DND-41 (cell line): ENCODE results near the gene SLC22A14.

ENCODE experiments used
- ATAC-seq: fragments of 200-7000 bp; cut with Tn5 transposase; 3 replicates; pipeline ENCODE4 v1.9.1; 2021; ENCODE audit warnings: low read depth; ENCODE audit not compliant: insufficient read depth
- DNase-seq: peaks from one replicate; pipeline ENCODE4 v3.0.0-alpha.2; 2020
- H2AFZ ChIP-seq: 2 replicates; pipeline ENCODE4 v1.6.0; 2012; ENCODE audit warnings: low read depth, low read length
- H3K27ac ChIP-seq: 2 replicates; pipeline ENCODE4 v1.5.1; 2012; ENCODE audit warnings: low read length, inconsistent platforms
- H3K27me3 ChIP-seq: fragments of 200-600 bp; sonication (generic); 2 replicates; pipeline ENCODE4 v1.6.0; 2012; ENCODE audit warnings: low read length, mild to moderate bottlenecking, inconsistent platforms; ENCODE audit not compliant: insufficient read depth, poor library complexity
- H3K36me3 ChIP-seq: 2 replicates; pipeline ENCODE4 v1.5.1; 2012; ENCODE audit warnings: low read length, inconsistent platforms; ENCODE audit not compliant: insufficient read depth
- H3K4me1 ChIP-seq: 2 replicates; pipeline ENCODE4 v1.5.1; 2012; ENCODE audit warnings: mild to moderate bottlenecking, low read length; ENCODE audit not compliant: insufficient read depth
- H3K4me2 ChIP-seq: 2 replicates; pipeline ENCODE4 v1.6.0; 2012; ENCODE audit warnings: mild to moderate bottlenecking, moderate library complexity, low read length, inconsistent platforms; ENCODE audit not compliant: insufficient read depth
- H3K4me3 ChIP-seq, 2 experiments: fragments of 200-600 bp in 1 of 2; shearing (Covaris generic) in 1 of 2; 2 replicates each; pipeline ENCODE4 v1.5.1; 2012 to 2016; ENCODE audit warnings: inconsistent platforms in 2 of 2, low read length in 2 of 2, mild to moderate bottlenecking in 2 of 2, low read depth in 1 of 2, moderate library complexity in 1 of 2
- H3K79me2 ChIP-seq: 2 replicates; pipeline ENCODE4 v1.6.0; 2012; ENCODE audit warnings: low read length, inconsistent platforms; ENCODE audit not compliant: insufficient read depth
- H3K9ac ChIP-seq: 2 replicates; pipeline ENCODE4 v1.6.0; 2012; ENCODE audit warnings: low read depth, mild to moderate bottlenecking, inconsistent platforms, low read length, moderate library complexity
- H3K9me3 ChIP-seq: 2 replicates; pipeline ENCODE4 v1.5.1; 2012; ENCODE audit warnings: low read length, moderate library complexity, mild to moderate bottlenecking, inconsistent platforms; ENCODE audit not compliant: insufficient read depth, severe bottlenecking
- H4K20me1 ChIP-seq: 2 replicates; pipeline ENCODE4 v1.6.0; 2012; ENCODE audit warnings: low read length; ENCODE audit not compliant: insufficient read depth
- EZH2 ChIP-seq: IDR thresholded peaks from 3 replicates; pipeline ENCODE4 v1.6.1; 2012; ENCODE audit warnings: borderline replicate concordance, low read depth, mild to moderate bottlenecking, moderate library complexity, low read length, inconsistent platforms; ENCODE audit not compliant: severe bottlenecking
- TF ChIP-seq, protein P1 (sequence below): IDR thresholded peaks from 2 replicates; pipeline ENCODE4 v1.5.1; 2012; ENCODE audit warnings: borderline replicate concordance, low read length, moderate library complexity, mild to moderate bottlenecking; ENCODE audit not compliant: poor library complexity, severe bottlenecking; ENCODE audit errors: extremely low read depth

The SLC22A14 gene

DNA sequence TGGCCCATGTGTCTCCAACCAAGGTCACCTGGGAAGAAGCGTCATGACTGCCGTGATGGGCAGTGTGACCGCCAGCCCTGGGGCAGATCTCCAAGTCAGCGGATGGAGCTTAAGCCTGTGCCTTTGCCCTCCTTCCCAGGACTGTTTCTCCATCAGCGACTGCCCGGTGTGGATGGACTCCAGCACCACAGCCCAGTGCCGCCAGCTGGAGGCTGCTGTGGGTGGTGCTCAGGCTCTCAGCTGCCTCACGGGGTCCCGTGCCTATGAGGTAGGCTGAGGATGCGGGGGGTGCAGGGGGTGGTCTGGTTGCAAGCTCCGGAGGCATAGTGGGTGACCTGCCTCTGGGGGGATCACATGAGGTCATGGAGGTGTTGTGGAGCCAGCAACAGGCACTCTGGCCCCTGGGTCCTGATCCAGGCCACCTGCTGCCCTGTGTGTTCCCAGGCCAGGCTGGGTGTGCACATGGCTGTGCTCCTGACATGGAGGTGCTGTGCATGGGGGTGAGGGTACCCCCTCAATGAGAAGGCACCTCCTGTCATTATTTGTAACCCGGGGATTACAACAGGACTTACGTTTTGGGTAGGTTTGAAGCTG lies 83.5 kb downstream of the SLC22A14 start:
- TF ChIP-seq, protein P1, sequence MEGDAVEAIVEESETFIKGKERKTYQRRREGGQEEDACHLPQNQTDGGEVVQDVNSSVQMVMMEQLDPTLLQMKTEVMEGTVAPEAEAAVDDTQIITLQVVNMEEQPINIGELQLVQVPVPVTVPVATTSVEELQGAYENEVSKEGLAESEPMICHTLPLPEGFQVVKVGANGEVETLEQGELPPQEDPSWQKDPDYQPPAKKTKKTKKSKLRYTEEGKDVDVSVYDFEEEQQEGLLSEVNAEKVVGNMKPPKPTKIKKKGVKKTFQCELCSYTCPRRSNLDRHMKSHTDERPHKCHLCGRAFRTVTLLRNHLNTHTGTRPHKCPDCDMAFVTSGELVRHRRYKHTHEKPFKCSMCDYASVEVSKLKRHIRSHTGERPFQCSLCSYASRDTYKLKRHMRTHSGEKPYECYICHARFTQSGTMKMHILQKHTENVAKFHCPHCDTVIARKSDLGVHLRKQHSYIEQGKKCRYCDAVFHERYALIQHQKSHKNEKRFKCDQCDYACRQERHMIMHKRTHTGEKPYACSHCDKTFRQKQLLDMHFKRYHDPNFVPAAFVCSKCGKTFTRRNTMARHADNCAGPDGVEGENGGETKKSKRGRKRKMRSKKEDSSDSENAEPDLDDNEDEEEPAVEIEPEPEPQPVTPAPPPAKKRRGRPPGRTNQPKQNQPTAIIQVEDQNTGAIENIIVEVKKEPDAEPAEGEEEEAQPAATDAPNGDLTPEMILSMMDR: no peak
- no peak for TF ChIP-seq EZH2
- no peak for ATAC-seq

GRCh38 chr3:38366082-38366481 lies 84.0 kb downstream of the SLC22A14 start:
- H3K27me3 ChIP-seq: no peaks in the 10 kb centered on the region
- H4K20me1 ChIP-seq: no peaks in the 10 kb centered on the region; the same call in 1 of the 2 replicates
- H3K9me3 ChIP-seq: no peaks in the 10 kb centered on the region
- peaks cover 77% of the 10 kb centered on the region for H3K36me3 ChIP-seq
- TF ChIP-seq, protein P1: no peak
- no peak for DNase-seq
- H3K4me1 ChIP-seq: no peaks in the 10 kb centered on the region
- no peaks in the 10 kb centered on the region for H3K79me2 ChIP-seq
- no peak for ATAC-seq
- H3K4me2 ChIP-seq: no peak overlapping the region
- H3K9ac ChIP-seq: no peak overlapping the region
- H2AFZ ChIP-seq: no peak overlapping the region
- no peak overlapping the region for H3K4me3 ChIP-seq
- no peak overlapping the region for H3K27ac ChIP-seq

More for the DNA sequence above, 83.5 kb downstream of the SLC22A14 start:
- no peak overlapping the region for H3K4me3 ChIP-seq
- no peak overlapping the region for H3K9ac ChIP-seq
- H3K27me3 ChIP-seq: no peaks in the 10 kb centered on the region
- no peaks in the 10 kb centered on the region for H3K9me3 ChIP-seq
- peaks cover 76% of the 10 kb centered on the region for H3K36me3 ChIP-seq
- H3K4me1 ChIP-seq: no peaks in the 10 kb centered on the region
- no peak overlapping the region for H3K27ac ChIP-seq
- no peak overlapping the region for H3K4me2 ChIP-seq
- H4K20me1 ChIP-seq: no peaks in the 10 kb centered on the region; the same call in 1 of the 2 replicates
- DNase-seq: no peak
- H2AFZ ChIP-seq: no peak overlapping the region
- no peaks in the 10 kb centered on the region for H3K79me2 ChIP-seq

DNA sequence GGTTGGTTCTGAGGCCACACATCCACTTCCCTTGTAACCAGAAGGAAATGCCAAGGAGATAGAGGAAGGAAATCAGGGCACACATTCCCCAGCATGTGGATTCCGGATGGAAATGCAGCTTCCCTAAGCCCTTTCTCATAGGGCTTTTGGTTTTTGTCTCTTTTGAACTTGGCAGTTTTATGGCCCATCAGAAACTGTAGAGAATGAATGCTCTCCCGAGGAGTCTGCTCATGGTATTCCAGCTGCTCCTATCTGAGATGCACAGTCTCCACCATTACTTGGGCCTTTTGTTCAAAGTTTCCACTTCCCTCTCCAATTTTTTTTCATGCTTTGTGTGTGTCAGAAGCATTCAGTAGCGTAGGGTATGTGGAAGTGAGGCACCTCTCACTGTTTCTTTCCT lies 85.7 kb downstream of the SLC22A14 start:
- no peaks in the 10 kb centered on the region for H3K27me3 ChIP-seq
- no peak for DNase-seq
- no peaks in the 10 kb centered on the region for H3K79me2 ChIP-seq
- no peak overlapping the region for H3K4me2 ChIP-seq
- TF ChIP-seq, protein P1: no peak
- TF ChIP-seq EZH2: no peak
- H3K4me1 ChIP-seq: no peaks in the 10 kb centered on the region
- H3K9ac ChIP-seq: no peak overlapping the region
- H3K36me3 ChIP-seq: peaks cover 71% of the 10 kb centered on the region
- no peaks in the 10 kb centered on the region for H4K20me1 ChIP-seq
- H3K27ac ChIP-seq: no peak overlapping the region
- no peak overlapping the region for H3K4me3 ChIP-seq
- no peak for ATAC-seq
- H2AFZ ChIP-seq: no peak overlapping the region
- H3K9me3 ChIP-seq: no peaks in the 10 kb centered on the region
